ENCODE data around the gene RPF1. TPM values are rescaled to one million over a fixed set of nuclear protein-coding genes. Genes with fewer than 3 reads are reported as not detected.

Gene RPF1
- total RNA-seq, 1 experiment from 2014 or later, result 54.9 TPM

Other genes starting within 250 kb of the RPF1 start
- gene SAMD13, start 177.6 kb upstream of the RPF1 start, total RNA-seq (2014; rRNA removed; shearing (Covaris generic)), result 0.24 and 0.93 TPM in 2 replicates
- not detected in 2 replicates for gene DNASE2B, start 80.8 kb upstream of the RPF1 start, total RNA-seq (2014; rRNA removed; shearing (Covaris generic))
- not detected in 2 replicates for gene SPATA1, start 27.1 kb downstream of the RPF1 start, total RNA-seq (2014; rRNA removed; shearing (Covaris generic))
- 32.2 and 32.7 TPM in 2 replicates for gene GNG5, start 27.3 kb downstream of the RPF1 start, total RNA-seq (2014; rRNA removed; shearing (Covaris generic))
- gene CTBS, start 95.2 kb downstream of the RPF1 start, total RNA-seq (2014; rRNA removed; shearing (Covaris generic)), result 10.5 and 12.3 TPM in 2 replicates
- gene SSX2IP, start 211.2 kb downstream of the RPF1 start, total RNA-seq (2014; rRNA removed; shearing (Covaris generic)), result 19.2 and 26.7 TPM in 2 replicates

Measured in A172 (cell line).